ENCODE measurements around the gene TRAK1. TPM values are rescaled to one million over a fixed set of nuclear protein-coding genes. Genes with fewer than 3 reads are reported as not detected.

The TRAK1 gene
- total RNA-seq, 1 donor from 2014 or later: 49.6 TPM

DNA sequence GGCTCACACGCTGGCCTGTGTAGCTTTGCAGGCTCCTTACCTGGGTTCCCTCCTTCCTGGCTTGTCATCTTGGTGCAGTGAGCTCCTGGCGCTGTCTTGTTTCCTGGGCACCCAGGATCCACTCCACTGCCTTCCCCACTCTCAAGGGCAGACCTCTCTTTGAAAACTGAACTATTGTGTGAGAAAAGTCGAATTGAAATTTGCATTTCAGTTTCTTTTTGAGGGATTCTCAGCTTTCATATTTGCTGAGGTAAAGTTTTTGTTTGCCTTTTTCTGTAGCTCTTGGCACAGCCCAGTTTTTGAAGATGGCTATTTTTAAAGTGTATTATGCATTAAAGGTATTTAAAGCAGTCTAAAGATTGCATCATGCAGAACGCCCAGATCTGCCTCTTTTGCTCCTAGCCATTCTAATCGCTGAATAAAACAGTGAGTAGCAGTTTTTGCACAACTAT lies 104.7 kb downstream of the TRAK1 start:
- DNase-seq: no peak
- Histone ChIP-seq H3K36me3 (peaks cover 77% of the 10 kb centered on the region), H3K4me3 (no peak overlapping the region), H3K27me3 (no peaks in the 10 kb centered on the region), H3K4me1 (no peaks in the 10 kb centered on the region), H3K9me3 (no peaks in the 10 kb centered on the region), H3K27ac (peak overlapping the region; percentile 30)
- TF ChIP-seq CTCF (IDR thresholded peaks at IDR 0.05): no peak
- peak; percentile 29 for ATAC-seq
- intact Hi-C loops (cut with DNase I): loop anchor here (10.0 kb wide), 1 partner anchor 301 kb away; no protein-coding TSS in a partner anchor

DNA sequence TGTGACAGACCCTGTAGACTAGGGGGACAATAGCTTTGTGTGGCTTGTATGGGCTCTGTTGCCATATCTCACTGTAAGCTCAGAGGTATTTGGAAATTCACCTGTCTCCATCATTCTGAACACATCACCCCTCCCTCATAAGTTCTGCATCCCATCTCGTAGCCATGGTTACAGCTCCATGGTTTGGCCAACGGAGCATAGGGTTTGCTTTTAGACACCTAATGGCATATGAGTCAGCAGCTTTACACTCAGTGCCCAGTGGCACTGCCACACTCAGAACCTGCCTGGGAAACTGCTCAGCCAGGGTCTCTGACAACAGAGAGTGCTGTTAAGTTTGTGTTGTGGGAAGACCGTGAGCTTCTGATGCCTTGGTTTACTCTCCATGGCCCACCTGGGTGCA lies 107.6 kb downstream of the TRAK1 start:
- no peaks in the 10 kb centered on the region for H3K4me1 ChIP-seq
- peaks cover 95% of the 10 kb centered on the region for H3K36me3 ChIP-seq
- ATAC-seq (no peak), DNase-seq (no peak)
- H3K4me3 ChIP-seq: no peak overlapping the region
- no peak for TF ChIP-seq CTCF (IDR thresholded peaks at IDR 0.05)
- no peaks in the 10 kb centered on the region for H3K9me3 ChIP-seq
- H3K27ac ChIP-seq: no peak overlapping the region
- no peaks in the 10 kb centered on the region for H3K27me3 ChIP-seq
- intact Hi-C loops (cut with DNase I): loop anchor here (10.0 kb wide), 1 partner anchor 304 kb away; no protein-coding TSS in a partner anchor

- no peak for TF ChIP-seq CTCF (IDR thresholded peaks at IDR 0.05)
- no peaks in the 10 kb centered on the region for H3K4me1 ChIP-seq
- no peak overlapping the region for H3K4me3 ChIP-seq
- DNase-seq (peak; percentile 56), ATAC-seq (no peak)
- intact Hi-C loops (cut with DNase I): no loop called here
- H3K36me3 ChIP-seq: peaks cover 87% of the 10 kb centered on the region
- no peak overlapping the region for H3K27ac ChIP-seq
- no peaks in the 10 kb centered on the region for H3K27me3 ChIP-seq
- no peaks in the 10 kb centered on the region for H3K9me3 ChIP-seq
Measured at GRCh38 chr3:42202217-42202865, 111.2 kb downstream of the TRAK1 start.

DNA sequence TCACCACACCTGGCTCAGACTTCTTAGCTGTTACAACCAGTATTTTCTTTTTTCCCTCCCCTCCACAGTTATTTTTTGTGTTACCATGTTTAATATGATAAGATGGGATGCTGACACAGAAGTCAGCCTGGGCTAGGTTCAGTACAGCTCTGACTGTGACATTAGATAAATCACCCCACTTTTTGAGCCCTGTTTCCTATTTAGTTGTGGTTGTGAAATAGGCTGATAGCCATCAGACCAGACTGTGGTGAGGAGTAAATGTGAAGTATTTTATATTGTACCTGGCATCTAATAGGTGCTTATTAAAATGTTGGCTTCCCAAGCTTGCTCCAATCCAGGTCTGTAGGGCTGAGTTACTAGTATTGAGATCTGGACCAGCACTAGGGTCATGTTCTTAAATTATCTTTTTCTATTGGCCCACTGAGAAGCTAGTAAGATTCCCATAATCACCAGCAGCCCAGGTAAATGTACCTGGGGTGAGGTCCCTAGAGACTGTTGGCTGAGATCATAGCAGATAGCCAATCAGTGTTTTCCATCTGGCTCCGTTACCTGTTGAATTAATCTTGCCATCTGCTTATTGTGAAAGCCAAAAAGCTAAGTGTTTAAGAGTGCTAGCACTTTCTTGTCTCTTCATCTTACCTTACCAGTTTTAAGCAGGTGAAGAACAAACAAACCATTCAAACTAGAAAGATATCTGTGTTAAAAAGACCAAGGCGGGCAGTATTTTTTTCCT lies 113.9 kb downstream of the TRAK1 start:
- intact Hi-C loops (cut with DNase I): no loop called here
- H3K36me3 ChIP-seq: peaks cover 80% of the 10 kb centered on the region
- H3K9me3 ChIP-seq: no peaks in the 10 kb centered on the region
- H3K27me3 ChIP-seq: no peaks in the 10 kb centered on the region
- no peak for TF ChIP-seq CTCF (IDR thresholded peaks at IDR 0.05)
- no peak for DNase-seq
- no peak overlapping the region for H3K27ac ChIP-seq
- no peaks in the 10 kb centered on the region for H3K4me1 ChIP-seq
- ATAC-seq: no peak
- no peak overlapping the region for H3K4me3 ChIP-seq

GRCh38 chr3:42205800-42206514 lies 114.8 kb downstream of the TRAK1 start:
- H3K27me3 ChIP-seq: no peaks in the 10 kb centered on the region
- intact Hi-C loops (cut with DNase I): no loop called here
- no peak for TF ChIP-seq CTCF (IDR thresholded peaks at IDR 0.05)
- no peak overlapping the region for H3K4me3 ChIP-seq
- H3K9me3 ChIP-seq: no peaks in the 10 kb centered on the region
- H3K4me1 ChIP-seq: no peaks in the 10 kb centered on the region
- ATAC-seq: no peak
- DNase-seq: no peak
- H3K27ac ChIP-seq: no peak overlapping the region
- H3K36me3 ChIP-seq: peaks cover 80% of the 10 kb centered on the region

Data from upper lobe of right lung (tissue), 1 donor.